GM12801 (cell line): ENCODE results near the gene PCDHGA5.

ENCODE experiments used
- CTCF ChIP-seq: IDR thresholded peaks from one replicate; pipeline ENCODE4 v1.5.1; 2011; ENCODE audit warnings: control low read depth; ENCODE audit not compliant: insufficient read length; ENCODE audit errors: extremely low read depth

PCDHGA5 gene

GRCh38 chr5:141328231-141328630 lies 35.7 kb upstream of the PCDHGA5 start:
- TF ChIP-seq CTCF: no peak

DNA sequence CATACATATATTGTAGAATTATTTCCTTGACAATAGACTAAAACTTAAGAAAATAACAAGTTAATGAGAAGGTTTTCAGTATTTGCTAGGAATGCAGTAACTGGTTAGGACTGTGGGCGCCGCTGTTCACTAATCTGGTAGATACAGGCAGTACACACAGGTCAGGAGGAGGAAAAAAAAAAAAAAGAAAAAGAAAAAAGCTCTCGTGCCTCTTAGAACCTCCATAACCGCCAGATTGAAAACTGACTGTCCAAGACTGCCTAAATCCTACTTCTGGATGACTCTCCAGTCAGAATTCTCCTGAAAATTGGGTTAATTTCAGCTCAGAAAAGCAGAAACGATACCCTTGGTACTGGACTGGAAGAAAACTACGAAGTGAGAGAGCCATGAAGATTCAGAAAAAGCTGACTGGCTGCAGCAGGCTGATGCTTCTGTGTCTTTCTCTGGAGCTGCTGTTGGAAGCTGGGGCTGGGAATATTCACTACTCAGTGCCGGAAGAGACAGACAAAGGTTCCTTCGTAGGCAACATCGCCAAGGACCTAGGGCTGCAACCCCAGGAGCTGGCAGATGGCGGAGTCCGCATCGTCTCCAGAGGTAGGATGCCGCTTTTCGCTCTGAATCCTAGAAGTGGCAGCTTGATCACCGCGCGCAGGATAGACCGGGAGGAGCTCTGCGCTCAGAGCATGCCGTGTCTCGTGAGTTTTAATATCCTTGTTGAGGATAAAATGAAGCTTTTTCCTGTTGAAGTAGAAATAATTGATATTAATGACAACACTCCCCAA lies 33.5 kb upstream of the PCDHGA5 start, which contains the start of gene PCDHGA1:
Gene PCDHGA1 (plus strand): TSS at position 216 of the 782 bp plus-strand sequence.
- TF ChIP-seq CTCF: no peak

GRCh38 chr5:141338538-141339306 lies 25.2 kb upstream of the PCDHGA5 start, which contains the start of gene PCDHGA2:
Gene PCDHGA2, plus strand, starts transcription at chr5:141338760.
- TF ChIP-seq CTCF: no peak

- TF ChIP-seq CTCF: no peak
Measured at GRCh38 chr5:141342773-141343172, 21.2 kb upstream of the PCDHGA5 start.

DNA sequence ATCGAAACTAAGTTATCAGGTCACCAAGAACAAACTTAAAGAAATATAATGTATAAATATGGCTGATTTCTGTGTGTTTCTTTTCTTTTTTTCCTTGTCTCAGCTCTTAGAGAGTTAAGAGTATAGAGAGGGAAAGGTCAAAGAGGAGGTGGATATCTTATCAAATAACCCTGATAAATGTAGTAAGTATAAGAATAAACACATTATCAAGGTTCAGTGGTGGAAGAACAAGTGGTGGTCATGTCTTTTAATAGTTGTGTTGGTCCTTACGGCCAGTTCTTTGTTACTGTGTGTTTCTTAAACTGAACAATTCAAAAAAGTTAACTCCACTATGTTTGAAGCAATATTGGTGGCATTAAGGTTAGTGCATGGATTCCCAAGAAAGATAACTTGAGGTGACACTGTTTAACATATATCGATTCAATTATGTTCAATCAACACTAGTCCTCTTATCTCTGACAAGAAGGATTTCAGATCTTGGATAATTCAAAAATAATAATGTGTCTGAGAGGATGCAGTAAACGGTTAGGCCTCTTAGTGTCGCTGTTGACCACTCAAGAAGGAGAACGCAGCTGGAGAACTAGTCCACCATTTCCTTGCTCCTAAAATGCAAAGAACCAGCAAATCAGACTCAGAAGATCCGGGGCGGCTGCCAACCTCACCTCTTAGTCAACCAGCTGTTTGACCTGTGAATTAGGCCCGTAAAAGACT lies 20.6 kb upstream of the PCDHGA5 start, which contains the start of gene PCDHGA3:
Gene PCDHGA3 (plus strand): TSS at position 588 of the 711 bp plus-strand sequence. CDS start 205 bp downstream, outside the sequence.
- no peak for TF ChIP-seq CTCF

DNA sequence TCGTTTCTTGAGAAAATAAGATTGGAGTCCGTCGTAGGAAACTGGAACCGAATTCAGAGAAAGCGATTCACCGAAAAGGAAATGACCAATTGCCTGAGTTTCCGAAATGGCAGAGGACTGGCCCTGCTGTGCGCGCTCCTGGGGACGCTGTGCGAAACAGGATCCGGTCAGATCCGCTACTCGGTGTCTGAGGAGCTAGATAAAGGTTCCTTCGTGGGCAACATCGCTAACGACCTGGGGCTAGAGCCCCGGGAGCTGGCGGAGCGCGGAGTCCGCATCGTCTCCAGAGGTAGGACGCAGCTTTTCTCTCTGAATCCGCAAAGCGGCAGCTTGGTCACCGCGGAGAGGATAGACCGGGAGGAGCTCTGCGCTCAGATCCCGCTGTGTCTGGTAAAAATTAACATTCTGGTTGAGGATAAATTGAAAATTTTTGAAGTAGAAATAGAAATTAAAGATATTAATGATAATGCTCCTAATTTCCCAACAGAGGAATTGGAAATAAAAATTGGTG lies 20.0 kb upstream of the PCDHGA5 start:
- no peak for TF ChIP-seq CTCF

DNA sequence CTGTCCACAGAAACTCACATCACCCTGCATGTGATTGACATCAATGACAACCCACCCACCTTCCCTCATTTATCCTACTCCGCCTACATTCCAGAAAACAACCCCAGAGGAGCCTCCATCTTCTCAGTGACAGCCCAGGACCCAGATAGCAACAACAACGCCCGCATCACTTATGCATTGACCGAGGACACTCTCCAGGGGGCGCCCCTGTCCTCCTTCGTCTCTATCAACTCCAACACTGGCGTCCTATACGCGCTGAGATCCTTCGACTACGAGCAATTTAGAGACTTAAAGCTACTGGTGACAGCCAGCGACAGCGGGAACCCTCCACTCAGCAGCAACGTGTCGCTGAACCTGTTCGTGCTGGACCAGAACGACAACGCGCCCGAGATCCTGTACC lies 18.6 kb upstream of the PCDHGA5 start:
- TF ChIP-seq CTCF: no peak
